ENCODE results near the gene SLC2A11. TPM values are rescaled to one million over a fixed set of nuclear protein-coding genes. Genes with fewer than 3 reads are reported as not detected.

SLC2A11 gene
- total RNA-seq, 2 donors from 2014 or later = 6.3 to 8.1 TPM

DNA sequence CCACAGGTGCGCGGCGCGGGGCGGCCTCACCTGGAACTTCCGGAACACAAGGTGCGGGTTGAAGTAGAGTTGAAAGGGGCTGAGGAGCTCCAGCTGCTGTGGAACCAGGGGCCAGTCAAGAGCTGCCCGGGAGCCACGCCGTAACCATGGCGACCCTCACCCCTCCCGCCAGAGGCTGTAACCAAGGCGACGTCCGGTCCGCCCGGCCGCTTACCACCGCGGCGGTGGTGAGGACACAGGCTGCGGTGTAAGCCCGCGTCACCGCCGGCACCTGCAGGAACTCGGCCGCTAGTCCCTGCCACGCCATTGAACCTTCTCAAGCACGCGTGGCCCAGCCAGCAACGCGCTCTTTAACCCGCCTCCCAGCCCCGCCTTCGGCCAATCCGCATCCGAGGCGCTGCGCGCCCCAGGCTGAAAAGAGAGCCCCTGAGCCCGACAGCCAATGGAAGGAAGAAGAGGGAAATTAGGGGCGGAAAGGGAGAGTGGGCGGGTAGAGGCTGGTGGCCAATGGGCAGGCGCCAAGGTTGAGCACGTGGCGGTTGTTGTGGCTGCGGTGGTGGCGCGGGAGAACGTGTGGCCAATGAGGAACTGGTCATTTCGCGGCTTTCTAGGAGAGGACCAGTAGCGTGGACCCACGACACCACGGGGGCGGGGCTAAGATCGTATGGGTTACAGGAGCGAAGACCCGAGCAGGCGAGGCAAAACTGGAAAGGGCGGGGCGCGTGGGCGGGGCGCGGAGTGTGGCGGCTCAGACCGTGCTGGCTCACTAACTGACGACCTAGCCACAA is 18.8 kb upstream of the SLC2A11 start, which contains the start of gene DERL3:
DERL3 (minus strand) TSS at position 326 of the 788 bp plus-strand sequence; CDS start at position 307, 19 bp downstream.
- H3K36me3 Mint-ChIP-seq = peaks cover 7% of the 10 kb centered on the region in 2 donors
- ATAC-seq = peak; percentile 90
- H3K9me3 Mint-ChIP-seq = no peaks in the 10 kb centered on the region

DNA sequence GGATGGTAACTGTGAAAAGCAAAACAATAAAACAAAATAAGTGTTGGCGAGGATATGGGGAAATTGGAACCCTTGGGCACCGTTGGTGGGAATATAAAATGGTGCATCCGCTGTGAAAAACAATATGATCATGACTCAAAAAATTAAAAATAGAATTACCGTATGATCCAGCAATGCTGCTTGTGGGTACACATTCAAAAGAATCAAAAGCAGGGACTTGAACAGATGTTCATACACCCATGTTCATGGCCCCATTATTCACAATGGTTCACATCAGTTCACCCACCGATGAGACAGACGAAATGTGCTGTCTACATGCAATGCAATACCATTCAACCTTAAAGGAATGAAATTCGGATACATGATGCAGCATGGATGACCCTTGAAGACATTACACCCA is 17.6 kb upstream of the SLC2A11 start:
- Mint-ChIP-seq H3K9me3 (no peaks in the 10 kb centered on the region), H3K36me3 (peaks cover 7% of the 10 kb centered on the region in 2 donors), H3K27ac (peak overlapping the region in 1 of 2 donors; percentile 88)
- DNase-seq (ENCODE audit: low spot score in 2 of 2) = no peak
- no peak for ATAC-seq

More for the DNA sequence above, 18.8 kb upstream of the SLC2A11 start, which contains the start of gene DERL3:
- peak within 1 kb of the TSS; percentile 88 to 95 for H3K27ac Mint-ChIP-seq
- DNase-seq (ENCODE audit: low spot score in 2 of 2) = peak; percentile 93 to 97

DNA sequence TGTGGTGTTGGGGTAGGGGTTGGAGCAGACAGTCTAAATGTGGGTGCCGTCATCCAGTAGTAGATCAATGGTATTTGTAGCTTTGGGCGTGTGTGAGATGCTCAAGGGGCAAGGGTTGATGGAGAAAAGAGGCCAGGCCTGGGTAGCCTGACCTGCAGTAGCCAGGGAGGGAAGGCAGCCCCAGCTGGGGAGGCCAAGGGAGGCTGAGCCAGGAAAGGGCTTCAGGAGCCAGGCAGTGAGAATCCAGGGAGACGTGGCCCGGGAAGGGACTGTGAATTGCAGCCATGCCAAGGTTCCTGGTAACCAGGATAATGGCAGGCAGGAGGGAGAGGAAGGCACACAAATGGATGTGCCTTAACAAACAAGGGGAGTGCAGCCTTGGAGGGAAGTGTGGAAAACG is 16.4 kb upstream of the SLC2A11 start:
- Mint-ChIP-seq H3K36me3 (peaks cover 7% of the 10 kb centered on the region in 2 donors), H3K27ac (no peak overlapping the region), H3K9me3 (no peaks in the 10 kb centered on the region)
- no peak for DNase-seq (ENCODE audit: low spot score in 2 of 2)
- no peak for ATAC-seq

DNA sequence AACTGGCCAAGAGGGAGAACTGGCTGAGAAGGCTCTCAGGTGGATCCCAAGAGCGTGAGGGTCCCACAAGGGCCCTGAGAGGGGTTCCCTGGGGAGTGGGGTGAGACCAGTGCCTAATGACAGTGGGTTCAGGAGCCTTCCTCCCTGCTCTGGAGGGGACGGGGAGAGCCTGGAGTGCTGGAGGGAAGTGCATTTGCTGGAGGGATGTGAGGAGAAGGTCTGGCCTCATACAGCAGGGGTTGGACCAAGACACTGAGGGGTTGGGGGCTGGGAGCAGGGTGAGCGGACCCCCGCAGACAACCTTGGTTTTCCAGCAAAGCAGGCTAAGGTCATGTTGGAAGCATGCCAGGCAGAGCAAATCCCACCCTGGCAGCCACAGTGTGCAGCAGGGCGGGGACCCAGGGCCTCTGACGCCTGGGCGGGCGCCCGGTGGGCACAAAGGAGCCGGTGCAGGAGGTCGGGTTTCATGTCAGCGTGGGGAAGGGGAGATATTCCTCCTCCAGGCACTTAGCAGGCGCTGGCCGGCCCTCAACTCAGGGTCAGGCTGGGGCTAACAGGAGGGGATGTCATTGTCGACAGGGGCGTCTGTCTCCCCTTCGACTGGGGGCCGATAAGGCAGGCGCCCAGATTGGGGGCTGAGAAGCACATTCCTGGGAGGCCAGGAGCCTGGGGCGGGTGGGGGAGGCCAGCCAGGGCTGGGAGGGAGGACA is 15.8 kb upstream of the SLC2A11 start:
- Mint-ChIP-seq H3K36me3 (peaks cover 7% of the 10 kb centered on the region in 2 donors), H3K9me3 (no peaks in the 10 kb centered on the region), H3K27ac (no peak overlapping the region)
- no peak for ATAC-seq
- DNase-seq (ENCODE audit: low spot score in 2 of 2) = no peak

DNA sequence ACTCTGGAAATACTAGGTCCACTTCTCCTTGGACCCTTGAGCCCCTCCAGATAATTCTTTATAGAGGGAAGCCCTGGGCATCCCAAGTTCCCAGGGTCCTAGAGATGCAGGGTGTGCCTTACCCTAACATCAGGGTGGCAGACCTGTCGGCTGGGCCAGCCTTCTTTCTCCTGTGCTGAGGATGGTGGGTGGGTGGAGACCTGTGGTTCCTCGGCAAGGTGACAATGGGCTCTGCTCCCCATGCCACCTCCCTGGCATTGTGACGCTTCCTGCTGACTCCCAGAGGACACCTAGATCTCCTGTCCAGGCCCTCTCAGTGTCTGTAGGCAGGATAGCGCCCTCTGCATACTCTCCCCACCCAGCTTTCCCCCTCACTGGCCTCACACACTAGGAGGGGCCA is 15.1 kb upstream of the SLC2A11 start:
- Mint-ChIP-seq H3K36me3 (peaks cover 7% of the 10 kb centered on the region in 2 donors), H3K9me3 (no peaks in the 10 kb centered on the region), H3K27ac (no peak overlapping the region)
- ATAC-seq = no peak
- no peak for DNase-seq (ENCODE audit: low spot score in 2 of 2)

DNA sequence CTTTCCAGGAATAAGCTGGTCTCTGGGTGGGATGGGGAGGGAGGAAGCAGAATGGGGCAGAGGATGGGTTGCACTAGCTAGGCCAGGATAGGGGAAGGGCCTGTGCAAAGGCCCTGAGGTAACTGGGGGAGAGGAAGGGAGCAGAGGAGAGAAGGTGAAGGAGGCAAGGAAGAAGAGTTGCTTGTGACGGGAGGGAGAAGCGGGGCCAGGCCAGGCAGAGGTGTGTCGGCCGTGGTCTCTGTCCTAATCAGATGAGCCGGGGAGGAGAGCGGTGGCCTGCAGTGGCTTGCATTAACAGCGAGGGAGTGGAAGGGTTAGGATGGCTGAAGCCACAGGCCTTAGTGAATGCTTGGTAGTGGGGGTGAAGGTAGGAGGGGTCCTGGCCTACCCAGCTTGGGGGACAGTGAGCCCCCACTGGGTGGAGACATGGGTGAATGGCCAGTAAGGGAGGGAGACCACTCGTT is 12.9 kb upstream of the SLC2A11 start:
- Mint-ChIP-seq H3K27ac (peak overlapping the region in 1 of 2 donors; percentile 39), H3K36me3 (no peaks in the 10 kb centered on the region), H3K9me3 (no peaks in the 10 kb centered on the region)
- no peak for DNase-seq (ENCODE audit: low spot score in 2 of 2)
- ATAC-seq = no peak

DNA sequence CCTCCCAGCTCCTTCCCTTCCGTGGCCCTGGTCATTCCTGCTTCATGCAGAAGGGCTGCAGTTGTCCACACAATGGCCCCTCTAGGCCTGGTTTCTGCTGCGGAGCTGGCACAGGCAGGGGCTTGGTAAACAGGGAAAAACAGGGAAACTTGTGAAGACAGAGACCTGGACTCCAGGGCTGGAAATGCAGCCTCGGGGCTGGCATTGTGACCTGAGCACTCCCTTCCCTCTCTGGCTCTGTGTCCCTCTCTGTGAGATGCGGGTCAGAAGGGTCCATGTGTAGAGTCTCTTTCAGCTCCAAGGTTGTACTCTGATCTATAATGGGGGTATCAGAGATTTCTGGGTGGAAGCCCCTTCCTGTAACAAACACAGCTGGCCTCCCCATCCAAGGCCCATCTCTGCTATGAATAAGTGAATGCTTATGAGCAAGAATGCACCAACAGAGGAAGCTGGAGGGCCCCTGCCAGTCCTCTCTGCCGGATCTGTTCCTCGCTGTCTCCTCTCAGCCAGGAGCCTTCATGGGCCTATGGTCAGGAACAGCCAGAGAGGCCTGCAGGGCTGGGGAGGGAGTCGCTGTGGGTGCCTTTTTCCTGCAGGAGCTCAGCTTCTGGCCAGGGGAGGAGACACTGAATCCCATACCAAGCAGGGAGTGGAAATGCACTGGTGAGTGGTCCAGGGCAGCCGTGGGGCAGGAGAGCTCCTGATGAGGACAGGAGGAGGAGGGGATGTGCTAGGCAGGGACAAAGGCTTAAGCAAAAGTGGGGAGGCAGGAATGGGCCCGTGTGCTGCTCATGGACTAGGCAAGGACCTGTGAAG is 12.2 kb upstream of the SLC2A11 start:
- no peak for DNase-seq (ENCODE audit: low spot score in 2 of 2)
- Mint-ChIP-seq H3K9me3 (no peaks in the 10 kb centered on the region), H3K36me3 (no peaks in the 10 kb centered on the region), H3K27ac (peak overlapping the region in 1 of 2 donors; percentile 39)
- ATAC-seq = no peak

DNA sequence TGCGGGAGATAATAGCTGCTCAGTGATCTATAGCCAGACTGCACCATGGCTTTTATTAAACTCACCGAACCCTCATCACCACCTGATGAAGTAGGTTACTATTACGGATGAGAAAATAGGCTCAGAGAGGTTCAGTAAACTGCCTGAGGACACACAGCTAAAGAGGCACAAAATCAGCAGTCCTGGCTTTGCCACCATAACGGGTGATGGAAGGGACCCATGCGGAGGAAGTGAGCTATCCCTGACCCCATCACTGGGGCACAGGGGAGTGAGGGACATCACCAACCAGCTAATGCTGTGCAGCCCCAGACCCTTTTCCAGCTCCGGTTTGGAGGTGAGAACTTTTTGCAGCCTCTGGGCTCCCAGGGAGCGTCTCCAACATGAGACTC is 11.6 kb upstream of the SLC2A11 start:
- Mint-ChIP-seq H3K9me3 (no peaks in the 10 kb centered on the region), H3K27ac (no peak overlapping the region), H3K36me3 (no peaks in the 10 kb centered on the region)
- ATAC-seq (no peak), DNase-seq (ENCODE audit: low spot score in 2 of 2) (no peak)

DNA sequence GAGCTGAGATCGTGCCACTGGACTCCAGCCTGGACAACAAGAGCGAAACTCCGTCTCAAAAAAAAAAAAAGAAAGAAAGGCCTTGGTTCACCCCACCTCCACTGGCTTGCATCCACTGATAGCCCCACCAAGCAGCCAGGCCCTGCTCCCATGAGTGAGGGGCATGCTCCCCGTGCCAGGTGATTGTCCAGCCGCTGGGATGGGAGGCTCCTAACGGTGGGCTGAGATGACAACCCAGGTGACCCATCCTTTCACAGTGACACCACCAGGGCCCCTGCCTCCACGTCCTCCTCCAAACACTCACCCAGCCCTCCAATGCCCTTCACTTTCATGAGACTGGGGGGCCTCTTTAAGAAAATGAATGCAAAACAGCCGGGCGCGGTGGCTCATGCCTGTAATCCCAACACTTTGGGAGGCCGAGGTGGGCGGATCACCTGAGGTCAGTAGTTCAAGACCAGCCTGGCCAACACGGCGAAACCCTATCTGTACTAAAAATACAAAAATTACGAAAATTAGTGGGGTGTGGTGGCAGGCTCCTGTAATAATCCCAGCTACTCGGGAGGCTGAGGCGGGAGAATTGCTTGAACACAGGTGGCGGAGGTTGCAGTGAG is 10.3 kb upstream of the SLC2A11 start:
- ATAC-seq = no peak
- Mint-ChIP-seq H3K27ac (no peak overlapping the region), H3K36me3 (no peaks in the 10 kb centered on the region), H3K9me3 (no peaks in the 10 kb centered on the region)
- DNase-seq (ENCODE audit: low spot score in 2 of 2) = no peak

DNA sequence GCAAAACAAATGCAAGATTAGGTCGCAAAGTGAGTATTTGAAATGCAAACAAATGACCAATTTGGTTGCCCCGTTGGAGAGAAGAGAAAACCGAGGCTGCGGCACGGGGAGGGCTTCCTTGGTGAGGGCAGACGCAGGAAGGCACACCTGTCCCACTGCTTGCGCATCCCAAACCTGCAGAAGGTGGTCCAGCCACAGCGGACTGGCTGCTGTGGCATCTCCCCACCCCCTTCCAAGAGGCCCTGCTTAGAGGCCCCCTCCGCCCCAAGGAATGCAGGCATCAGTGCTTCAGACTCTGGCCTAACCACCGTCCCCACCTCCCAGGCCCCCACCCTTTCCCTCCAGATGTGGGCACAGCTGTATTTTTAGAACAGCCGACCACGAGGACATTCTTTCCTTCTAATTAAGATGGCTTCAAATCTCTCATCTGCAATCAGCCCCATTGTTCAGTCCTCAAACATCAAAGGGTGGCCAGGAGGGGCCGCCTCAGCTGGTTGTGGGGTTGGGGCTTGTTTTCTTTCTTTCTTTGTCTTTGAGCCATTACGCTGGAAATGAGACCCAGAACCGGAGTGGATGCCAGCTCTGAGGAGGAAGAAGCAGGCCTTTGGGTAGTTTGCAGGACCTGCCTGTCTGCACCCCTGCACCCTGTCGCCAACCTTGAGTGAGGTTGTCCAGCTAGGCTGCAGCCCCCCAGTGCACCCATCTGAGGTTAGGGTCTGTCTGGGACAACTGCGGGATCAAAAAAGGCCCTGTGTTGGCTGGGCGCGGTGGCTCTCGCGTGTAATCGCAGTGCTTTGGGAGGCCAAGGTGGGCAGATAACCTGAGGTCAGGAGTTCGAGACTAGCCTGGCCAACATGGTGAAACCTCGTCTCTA is 9.4 kb upstream of the SLC2A11 start:
- no peak overlapping the region for H3K27ac Mint-ChIP-seq
- no peaks in the 10 kb centered on the region for H3K9me3 Mint-ChIP-seq
- ATAC-seq = no peak
- DNase-seq (ENCODE audit: low spot score in 2 of 2) = no peak
- no peaks in the 10 kb centered on the region for H3K36me3 Mint-ChIP-seq

DNA sequence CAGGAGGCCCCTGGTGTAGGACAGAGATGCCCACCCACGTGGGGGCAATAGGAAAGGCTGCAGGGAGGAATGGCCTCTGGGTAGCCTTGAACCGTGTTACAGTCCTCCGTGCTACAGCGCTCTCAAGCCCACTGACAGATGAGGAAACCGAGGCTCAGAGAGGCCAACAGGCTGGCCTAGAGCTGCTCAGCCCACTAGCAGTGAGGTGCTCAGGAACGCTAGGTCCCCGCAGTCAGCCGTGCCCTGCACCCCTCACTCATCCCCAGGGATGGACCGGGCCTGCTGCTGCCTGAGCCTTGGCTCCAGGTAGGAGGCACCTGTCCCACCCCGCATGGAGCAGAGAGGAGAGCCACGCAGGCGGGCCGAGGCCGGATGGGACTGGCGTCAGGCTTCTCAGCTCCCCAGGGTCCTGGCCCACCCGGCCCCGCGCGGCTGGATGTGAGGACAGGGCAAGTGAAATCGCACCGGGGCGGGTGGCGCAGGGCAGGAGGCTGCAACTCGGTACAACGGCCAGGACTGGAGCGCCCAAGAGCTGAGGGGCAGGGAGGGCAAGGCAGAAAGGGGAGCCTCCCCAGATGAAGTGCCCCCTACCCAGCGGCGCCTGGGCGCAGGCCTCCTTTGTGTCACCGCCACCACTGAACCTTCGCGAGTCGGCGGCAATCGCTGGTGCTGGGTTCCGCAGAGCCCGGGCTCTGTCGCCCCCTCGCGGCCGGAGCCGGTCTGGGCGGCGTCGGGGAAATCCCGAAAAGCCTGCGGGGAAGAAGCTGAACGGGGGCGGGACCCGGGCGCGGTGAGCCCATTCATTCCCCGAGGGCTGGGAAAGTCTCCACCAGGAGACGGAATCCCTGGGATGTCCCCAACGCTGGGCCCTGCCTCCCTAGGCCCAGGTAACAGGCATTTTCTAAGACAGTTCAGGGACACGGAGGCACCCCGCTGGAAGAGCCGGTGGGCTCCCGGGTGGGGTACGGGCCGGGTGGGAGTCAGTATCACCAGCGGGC is 8.4 kb upstream of the SLC2A11 start:
- peak; percentile 89 to 90 for ATAC-seq
- peak; percentile 86 to 97 for DNase-seq (ENCODE audit: low spot score in 2 of 2)
- Mint-ChIP-seq H3K27ac (peak overlapping the region in 1 of 2 donors; percentile 69), H3K36me3 (no peaks in the 10 kb centered on the region), H3K9me3 (no peaks in the 10 kb centered on the region)

DNA sequence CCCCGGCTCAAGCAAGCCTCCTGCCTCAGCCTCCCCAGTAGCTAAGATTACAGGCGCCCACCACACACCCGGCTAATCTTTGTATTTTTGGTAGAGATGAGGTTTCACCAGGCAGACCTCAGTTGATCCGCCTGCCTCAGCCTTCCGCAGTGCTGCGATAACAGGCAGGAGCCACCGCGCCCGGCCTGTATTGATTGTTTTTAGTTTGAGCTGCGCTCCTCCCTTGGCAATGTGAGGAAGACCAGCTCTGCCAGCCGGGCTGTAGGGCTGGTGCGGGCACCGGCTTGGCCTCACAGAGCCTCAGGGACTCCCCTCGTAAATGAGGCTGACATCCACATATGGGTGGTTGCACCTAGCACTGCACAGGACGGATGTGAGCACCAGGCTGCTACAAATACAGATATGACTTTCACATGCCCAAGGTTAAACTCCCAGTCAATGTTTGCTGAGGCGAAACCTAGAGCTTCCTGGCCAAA is 7.5 kb upstream of the SLC2A11 start:
- H3K9me3 Mint-ChIP-seq = no peaks in the 10 kb centered on the region
- no peak for ATAC-seq
- no peak overlapping the region for H3K27ac Mint-ChIP-seq
- no peaks in the 10 kb centered on the region for H3K36me3 Mint-ChIP-seq
- DNase-seq (ENCODE audit: low spot score in 2 of 2) = no peak

DNA sequence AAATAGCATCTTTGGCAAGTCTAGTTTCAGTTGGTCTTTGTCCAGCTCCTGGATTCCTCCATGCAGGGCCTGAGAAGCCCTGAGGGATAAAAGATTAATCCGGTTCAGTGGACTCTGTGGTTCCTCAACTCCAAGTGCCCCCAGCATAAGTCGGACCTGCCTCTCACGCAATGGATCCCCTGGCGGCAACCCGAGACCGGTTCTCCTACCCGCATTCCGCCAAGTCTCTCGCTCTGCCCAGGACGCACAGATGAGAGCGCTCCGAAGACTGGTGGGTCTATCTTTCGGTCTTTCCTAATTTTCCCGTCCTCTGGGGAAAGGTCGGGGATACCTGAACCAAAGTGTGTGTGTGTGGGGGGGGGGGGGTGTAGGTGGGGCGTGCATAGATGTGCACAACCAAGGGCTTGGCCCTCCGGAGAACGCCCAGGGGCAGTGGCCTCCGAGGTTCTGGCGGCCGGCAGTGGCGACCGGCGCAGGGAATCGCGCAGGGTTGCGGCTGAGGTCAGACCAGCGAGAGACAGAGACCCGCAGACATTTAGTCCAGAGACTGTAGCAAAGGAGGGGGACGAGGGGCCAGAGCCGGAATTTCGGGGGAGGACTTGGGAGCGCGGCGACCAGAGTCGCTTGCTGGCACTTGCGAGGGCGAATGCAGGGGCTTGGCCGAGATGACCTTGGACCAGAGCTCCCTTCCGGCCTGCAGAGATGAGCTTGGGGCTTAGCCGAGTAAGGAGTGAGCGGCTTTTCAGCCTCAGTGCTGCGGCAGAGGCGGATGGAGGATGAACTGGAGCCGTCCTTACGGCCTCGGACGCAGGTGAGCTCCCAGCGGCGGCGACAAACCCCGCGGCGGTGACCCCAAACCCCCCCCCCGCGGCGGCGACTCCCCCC is 712 bp upstream of the SLC2A11 start:
- DNase-seq (ENCODE audit: low spot score in 2 of 2) = no peak
- H3K36me3 Mint-ChIP-seq = no peaks in the 10 kb centered on the region
- H3K27ac Mint-ChIP-seq = peak overlapping the region; percentile 82 to 87
- H3K9me3 Mint-ChIP-seq = no peaks in the 10 kb centered on the region
- peak; percentile 50 to 54 for ATAC-seq

DNA sequence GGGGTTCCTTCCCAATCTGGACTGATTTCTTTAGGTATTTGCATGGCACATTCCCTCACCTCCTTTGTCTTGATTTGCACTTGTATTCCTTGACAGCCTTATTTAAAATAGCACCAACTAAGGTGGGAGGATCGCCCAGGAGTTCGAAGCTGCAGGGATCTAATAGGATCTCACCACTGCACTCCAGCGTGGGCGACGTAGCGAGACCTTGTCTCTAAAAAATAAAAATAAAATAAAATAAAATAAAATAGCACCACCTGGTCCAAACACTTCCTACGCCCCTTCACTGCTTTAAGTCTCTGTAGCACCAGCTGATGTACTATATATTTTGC is 775 bp downstream of the SLC2A11 start:
- Mint-ChIP-seq H3K27ac (peak overlapping the region; percentile 78 to 87), H3K9me3 (no peaks in the 10 kb centered on the region), H3K36me3 (no peaks in the 10 kb centered on the region)
- no peak for DNase-seq (ENCODE audit: low spot score in 2 of 2)
- ATAC-seq = no peak
